GM10248 (cell line): ENCODE measurements around the gene STIMATE.

ENCODE experiments used
- CTCF ChIA-PET: fragments of 300-600 bp; sonication (Branson Sonifier 250); formaldehyde crosslinking; extraction: SDS; loops from one replicate; lab custom pipeline; 2021; ENCODE audit warnings: antibody characterized with exemption; lab: Yijun Ruan, JAX
- POLR2A ChIA-PET: fragments of 350-650 bp; sonication (Branson Sonifier 250); formaldehyde crosslinking; extraction: SDS; loops from one replicate; lab custom pipeline; 2020; ENCODE audit warnings: antibody characterized with exemption; lab: Yijun Ruan, JAX
- DNase-seq: peaks from one replicate; pipeline ENCODE4 v3.0.0; 2012; ENCODE audit errors: extremely low spot score
- TF ChIP-seq, protein P1 (sequence below): IDR thresholded peaks from 2 replicates; pipeline ENCODE4 v1.5.1; 2012; ENCODE audit warnings: mild to moderate bottlenecking, low read depth; ENCODE audit errors: extremely low read depth, missing control alignments, control extremely low read depth

Gene STIMATE

DNA sequence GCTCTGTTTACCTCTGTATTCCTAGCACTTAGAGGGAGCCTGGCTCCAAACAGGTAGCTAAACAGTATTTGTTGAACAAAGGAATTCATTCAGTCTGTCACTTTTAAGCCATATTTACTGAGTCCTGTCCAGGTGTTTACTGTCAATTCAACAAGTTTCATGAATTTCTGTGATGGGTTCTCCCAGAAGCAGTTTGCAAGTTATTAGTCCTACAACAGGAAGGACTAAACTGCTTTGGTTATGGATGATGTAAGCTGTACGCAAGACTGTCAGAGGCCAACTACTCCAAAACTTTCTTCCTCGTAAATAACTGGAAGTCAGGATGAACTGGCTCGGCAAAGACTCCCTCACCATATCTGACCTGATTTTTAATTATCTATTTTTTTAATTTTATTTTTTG is 25.1 kb downstream of the STIMATE start:
- ChIA-PET POLR2A (no interaction called here), CTCF (interaction anchor here (0.8 to 1.8 kb wide), 3 partner anchors 18 to 63 kb away, joined by 3 to 4 read pairs (median 3); no protein-coding TSS in a partner anchor)
- no peak for DNase-seq
- TF ChIP-seq, protein P1, sequence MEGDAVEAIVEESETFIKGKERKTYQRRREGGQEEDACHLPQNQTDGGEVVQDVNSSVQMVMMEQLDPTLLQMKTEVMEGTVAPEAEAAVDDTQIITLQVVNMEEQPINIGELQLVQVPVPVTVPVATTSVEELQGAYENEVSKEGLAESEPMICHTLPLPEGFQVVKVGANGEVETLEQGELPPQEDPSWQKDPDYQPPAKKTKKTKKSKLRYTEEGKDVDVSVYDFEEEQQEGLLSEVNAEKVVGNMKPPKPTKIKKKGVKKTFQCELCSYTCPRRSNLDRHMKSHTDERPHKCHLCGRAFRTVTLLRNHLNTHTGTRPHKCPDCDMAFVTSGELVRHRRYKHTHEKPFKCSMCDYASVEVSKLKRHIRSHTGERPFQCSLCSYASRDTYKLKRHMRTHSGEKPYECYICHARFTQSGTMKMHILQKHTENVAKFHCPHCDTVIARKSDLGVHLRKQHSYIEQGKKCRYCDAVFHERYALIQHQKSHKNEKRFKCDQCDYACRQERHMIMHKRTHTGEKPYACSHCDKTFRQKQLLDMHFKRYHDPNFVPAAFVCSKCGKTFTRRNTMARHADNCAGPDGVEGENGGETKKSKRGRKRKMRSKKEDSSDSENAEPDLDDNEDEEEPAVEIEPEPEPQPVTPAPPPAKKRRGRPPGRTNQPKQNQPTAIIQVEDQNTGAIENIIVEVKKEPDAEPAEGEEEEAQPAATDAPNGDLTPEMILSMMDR: no peak

DNA sequence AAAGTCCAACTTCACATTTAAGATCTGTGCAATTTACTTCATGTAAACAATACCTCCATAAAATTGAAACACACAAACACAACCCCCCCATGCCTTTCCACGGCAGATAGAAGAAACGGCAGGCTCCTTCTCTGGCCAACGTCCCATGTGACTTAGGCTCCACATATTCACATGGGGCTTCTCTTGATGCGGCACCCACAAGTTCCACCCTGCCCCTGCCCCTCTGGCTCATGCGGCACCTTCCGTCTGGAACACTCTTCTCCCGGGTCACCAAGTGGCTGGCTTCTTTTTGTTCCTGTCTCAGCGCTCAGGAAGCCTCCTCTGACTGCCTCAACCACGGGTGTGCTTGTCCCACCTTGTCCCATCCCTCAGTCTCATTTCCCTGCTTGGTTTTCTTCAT is 25.6 kb downstream of the STIMATE start:
- TF ChIP-seq, protein P1: no peak
- ChIA-PET CTCF (interaction anchor here (0.9 to 1.8 kb wide), 2 partner anchors 18 to 26 kb away, joined by 3 read pairs; no protein-coding TSS in a partner anchor), POLR2A (no interaction called here)
- no peak for DNase-seq

DNA sequence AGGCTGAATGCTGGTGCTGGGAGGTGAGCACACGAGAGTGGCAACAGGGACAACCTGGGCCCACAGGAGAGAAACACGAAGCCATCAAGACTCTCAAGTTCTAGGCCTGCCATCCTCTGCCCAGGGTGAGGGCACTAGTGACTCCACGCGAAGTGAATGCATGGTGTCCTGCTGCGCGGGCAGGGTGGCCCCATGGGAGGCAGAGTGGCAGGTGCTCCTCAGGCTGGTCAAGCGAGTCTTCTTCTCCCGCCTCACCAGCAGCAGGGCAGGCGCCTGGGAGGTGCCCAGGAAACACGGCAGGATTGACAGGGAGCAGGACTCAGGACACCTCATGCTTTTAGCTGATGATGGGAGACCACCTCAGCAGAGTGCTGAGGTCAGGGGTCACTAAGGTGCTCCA is 26.9 kb downstream of the STIMATE start:
- CTCF ChIA-PET: no interaction called here
- no peak for DNase-seq
- POLR2A ChIA-PET: no interaction called here

DNA sequence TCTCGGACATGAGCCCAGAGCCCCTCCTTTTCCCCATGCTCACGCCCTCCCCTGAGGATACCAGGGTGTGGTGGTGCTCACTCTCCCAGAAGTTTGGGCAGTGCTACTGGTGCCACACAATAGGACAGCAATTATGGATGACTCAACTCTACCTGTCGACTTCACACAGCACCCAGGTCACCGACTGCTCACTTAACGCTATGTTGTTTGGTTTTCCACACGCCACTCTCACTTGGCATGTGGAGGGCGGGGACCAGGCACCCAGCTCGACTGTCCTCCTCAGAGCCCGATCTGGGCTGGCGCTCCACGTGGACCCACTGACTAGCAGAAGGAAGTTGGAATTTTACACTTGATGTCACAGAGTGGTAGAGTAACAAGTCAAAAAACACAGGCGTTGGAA is 30.9 kb downstream of the STIMATE start:
- POLR2A ChIA-PET: no interaction called here
- no peak for DNase-seq
- CTCF ChIA-PET: interaction anchor here (0.9 to 1.4 kb wide), 2 partner anchors 9 to 11 kb away, joined by 3 to 5 read pairs; no protein-coding TSS in a partner anchor
- TF ChIP-seq, protein P1: no peak

More for the DNA sequence above, 26.9 kb downstream of the STIMATE start:
- TF ChIP-seq, protein P1: no peak

DNA sequence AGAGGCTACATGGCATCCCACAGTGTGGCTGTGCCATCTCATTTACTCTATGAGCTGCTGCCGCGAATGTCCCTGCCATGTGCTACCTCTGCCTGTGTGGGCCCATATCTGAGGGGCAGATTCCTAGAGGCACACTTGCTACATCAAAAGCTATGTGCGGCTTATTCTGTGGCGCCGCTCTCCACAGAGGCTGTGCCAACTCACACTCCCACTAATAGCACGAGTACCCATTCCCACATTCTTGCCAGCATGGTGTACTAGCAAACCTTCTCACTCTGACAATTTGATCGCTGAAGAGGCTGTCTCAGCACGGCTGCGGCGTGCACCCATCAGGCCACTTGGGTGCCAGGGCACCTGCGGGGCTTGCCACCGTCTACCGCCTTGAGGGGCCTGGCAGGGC is 31.4 kb downstream of the STIMATE start:
- ChIA-PET CTCF (no interaction called here), POLR2A (no interaction called here)
- TF ChIP-seq, protein P1: no peak
- no peak for DNase-seq

DNA sequence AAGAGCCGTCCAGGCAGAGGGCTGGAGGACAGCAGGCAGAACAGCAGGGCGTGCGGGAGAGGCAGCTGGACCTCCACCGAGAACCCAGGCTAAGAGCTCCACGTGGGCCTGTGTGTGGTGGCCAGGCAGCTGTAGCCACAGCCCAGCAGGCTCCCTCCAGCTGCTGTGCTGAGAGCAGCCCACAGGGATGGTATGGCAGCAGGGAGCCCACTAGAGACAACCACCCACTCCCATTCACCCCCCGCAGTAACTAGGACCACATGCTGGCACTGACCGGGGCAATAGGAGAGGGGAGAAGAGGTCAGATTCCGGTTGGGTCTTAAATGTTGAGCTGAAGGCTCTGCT is 37.0 kb downstream of the STIMATE start:
- POLR2A ChIA-PET: no interaction called here
- CTCF ChIA-PET: interaction anchor here (1.6 kb wide), 1 partner anchor 15 kb away, joined by 3 read pairs; no protein-coding TSS in a partner anchor
- DNase-seq: no peak
- TF ChIP-seq, protein P1: no peak
